GM18498 (cell line): ENCODE results near the gene PGRMC2.

ENCODE experiments used
- ATAC-seq: cut with Tn5 transposase; IDR thresholded peaks from one replicate; pipeline ENCODE4 v1.9.1; 2021; ENCODE audit warnings: mild to moderate bottlenecking, moderate library complexity; ENCODE audit not compliant: unreplicated experiment

The PGRMC2 gene

DNA sequence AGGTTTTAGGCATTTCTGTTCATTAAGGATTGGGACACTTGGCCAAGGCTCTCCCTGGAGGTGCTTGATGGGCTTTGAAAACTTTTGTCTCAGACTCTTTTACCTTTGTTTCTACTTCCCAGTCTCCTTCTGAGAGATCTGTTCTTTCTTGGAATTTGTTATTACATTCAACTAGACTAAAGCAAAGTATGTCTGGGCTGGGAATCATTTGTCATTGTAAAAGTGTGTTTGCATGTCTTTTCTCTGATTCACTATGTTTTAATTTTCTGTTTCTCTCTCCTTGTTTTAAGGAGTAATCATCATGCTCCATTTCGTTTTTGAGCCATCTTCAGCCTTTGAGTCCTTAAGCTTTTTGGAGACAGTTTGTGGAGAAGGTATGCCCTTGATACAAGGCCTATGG, 12.2 kb upstream of the PGRMC2 start:
- ATAC-seq = no peak

DNA sequence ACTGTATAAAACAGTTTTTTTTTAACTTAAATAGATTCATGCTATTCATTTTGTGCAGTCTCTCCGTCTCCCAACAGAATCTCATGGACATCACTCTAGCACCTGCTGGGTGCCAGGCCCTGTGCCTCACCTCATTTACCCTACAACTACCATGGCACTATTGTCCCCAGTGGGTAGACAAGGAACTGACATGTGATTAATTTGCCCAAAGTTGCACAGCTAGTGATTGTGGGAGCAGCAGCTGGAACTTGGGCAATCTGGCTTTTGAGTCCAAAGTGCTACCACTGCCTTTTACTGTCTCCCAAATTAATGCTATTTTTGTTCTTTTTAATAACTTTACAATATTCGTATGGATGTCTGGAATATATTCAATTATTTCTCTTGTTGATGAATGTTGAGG, 11.2 kb upstream of the PGRMC2 start:
- ATAC-seq = no peak

DNA sequence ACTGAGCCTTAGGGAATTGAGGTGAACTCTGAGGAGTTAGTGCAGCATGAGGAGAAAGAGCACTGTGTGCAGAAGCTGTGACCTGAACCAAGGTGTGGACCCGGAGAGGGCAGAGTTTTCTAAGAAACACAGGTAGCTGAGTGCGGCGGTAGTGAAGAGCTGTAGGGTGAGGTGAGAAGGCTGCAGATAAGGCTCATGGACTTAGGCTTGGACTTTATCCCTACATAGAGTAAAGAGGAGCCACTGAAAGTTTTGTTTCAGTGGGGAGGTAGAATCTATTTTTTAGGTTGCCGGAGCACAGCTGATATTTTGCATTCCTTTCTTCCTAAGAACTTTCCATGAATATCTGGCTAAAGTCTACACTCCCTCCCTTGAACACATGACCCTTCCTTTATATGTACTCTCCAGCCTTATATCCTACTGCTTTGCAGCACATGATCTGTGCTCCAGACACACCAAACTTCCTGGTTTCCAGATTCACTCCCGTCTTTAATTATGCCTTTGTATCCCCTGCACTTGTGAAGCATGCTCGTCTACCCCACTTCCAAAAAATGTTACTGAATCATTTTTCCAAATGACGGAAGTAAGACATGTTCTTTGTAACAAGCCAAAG, 10.6 kb upstream of the PGRMC2 start:
- ATAC-seq = no peak

DNA sequence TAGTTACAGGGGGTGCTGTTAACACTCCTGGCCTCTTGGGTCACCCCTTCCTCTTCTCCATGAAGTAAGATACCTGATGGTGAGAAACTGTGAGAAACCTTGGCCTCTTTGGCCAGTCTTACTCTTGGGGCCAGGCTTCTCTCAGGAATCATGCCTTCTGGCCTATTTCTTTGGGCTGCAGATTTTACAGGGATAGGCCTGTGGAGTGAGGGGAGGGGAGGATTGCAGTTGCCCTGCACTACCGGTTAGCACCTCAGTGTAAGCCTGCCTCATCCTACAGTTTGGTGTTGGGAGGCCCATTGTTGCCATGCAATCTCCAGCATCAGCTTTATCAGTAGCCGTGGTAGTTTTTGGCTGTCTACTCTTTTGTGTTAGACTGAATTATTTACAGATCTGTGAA, 7.6 kb upstream of the PGRMC2 start:
- ATAC-seq = no peak

DNA sequence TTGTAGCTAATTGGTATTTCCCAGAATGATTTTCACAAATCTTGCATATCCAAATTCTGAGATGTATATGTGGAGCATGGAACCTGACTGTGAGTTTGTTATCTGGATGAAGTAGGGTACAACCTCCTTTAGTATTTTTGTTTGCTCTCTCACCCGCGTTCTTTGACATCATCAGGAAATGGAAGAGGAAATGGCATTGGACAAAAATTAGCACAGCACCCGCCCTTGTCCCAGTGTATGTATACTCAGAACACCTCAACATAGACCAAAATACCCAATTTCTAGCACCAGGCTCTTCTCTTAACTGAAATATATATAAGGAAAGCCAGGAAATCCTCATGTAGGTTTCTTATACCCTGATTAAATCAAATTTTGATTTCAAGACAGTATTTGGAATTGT, 6.9 kb upstream of the PGRMC2 start:
- no peak for ATAC-seq

DNA sequence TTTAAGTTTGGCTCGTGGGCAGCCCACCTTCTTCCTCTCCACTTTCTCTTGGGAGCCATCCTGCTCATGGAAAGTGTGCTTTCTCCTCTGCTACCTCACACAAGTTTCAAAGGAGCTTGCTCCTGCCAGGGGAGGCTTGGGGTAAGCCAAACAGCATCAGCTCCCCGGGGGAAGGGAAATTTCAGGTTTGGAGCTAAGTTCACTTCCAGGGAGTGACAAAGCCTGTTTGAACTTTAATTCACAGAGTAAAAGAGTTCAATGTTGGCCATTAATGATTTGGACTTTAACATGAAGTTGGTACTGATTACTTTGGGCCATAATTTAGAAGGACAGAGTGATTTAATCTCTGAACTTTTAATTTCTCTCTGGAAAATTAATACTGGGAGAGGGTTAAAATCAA, 4.7 kb upstream of the PGRMC2 start:
- no peak for ATAC-seq

DNA sequence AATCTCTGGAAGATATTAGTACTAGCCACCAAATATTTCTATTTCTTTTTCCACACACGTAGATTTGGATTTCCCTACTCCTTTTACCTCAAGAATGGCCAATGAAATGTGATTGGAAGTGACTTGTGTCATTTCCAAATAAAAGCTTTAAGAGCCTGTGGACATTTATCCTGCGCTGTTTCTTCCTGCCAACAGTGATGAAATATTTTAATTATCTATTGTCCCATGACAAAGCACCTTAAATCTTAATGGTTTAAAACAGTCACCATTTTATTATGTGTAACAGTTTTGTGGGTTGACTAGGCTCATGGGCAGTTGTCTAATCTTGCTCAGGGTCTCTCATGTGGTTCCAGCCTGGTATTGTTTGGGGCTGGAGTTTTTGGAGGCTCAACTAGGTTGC, 3.5 kb upstream of the PGRMC2 start:
- ATAC-seq = no peak

DNA sequence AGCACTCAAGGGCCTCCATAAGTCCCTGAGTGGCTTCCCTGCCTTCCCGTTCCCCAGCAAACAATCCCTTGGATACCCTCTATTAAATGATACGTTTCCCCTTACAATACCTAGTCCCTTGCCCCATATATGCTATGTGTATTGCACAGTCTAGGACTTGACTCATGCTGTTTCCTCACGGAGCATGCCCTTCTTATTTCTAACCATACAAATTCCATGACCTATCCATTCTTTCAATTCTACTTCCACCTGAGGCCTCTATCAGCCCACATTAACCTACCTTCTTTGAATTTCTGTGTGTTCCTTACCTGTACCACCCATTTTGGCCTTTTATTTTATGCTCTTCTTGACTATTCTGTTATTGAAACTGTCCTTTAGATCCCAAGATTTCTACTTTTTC, 2.9 kb upstream of the PGRMC2 start:
- ATAC-seq = no peak

DNA sequence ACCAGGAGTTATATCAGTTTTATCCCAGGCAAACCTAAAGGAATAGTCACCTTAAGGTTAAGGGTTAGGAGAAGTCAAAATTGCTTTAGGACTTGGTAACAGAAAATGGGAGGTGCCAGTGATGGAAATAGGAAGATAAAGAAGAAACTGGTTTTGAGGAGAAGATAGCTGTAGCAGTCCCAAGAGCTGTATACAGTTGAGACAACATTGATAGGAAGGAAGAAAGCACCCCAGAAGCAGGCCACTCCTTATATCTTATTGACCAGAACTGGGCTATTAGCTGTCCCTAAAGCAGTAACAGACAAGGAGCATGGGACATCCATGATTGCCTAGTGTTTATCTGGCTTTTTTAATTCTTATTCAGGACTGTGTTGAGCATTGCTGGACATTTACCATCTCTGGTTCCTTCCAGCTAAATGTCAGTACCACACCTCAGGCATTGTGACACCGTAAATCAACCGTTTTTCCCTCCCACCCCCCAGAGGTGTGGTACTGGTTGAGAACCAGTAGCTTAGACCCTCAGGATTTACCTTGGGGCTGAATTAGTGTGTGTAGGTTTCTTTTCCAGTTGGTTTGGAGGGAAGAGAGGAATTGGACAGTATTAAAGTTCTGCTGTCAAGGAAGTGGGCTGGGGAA, 2.0 kb upstream of the PGRMC2 start:
- no peak for ATAC-seq

DNA sequence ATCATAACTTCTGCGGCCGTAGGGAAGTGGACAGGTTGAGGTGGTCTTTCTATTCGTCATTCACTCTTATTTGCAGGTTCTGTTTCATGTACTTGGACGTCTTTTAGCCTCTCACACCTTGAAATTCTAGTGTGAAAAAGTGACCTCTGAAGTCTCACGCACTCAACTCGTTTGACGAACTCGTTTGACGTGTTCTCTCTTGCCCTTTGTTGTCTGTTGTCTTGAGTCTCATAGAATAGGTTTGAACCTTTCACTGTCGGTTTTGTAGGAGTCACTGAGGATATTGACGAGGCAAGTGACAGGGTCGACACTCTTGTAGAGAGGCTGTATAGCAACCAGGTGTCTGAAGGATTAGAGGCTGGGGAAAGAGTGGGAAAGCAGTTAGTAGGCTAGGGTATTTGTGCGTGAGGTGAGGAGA, 1.1 kb upstream of the PGRMC2 start:
- ATAC-seq = no peak

DNA sequence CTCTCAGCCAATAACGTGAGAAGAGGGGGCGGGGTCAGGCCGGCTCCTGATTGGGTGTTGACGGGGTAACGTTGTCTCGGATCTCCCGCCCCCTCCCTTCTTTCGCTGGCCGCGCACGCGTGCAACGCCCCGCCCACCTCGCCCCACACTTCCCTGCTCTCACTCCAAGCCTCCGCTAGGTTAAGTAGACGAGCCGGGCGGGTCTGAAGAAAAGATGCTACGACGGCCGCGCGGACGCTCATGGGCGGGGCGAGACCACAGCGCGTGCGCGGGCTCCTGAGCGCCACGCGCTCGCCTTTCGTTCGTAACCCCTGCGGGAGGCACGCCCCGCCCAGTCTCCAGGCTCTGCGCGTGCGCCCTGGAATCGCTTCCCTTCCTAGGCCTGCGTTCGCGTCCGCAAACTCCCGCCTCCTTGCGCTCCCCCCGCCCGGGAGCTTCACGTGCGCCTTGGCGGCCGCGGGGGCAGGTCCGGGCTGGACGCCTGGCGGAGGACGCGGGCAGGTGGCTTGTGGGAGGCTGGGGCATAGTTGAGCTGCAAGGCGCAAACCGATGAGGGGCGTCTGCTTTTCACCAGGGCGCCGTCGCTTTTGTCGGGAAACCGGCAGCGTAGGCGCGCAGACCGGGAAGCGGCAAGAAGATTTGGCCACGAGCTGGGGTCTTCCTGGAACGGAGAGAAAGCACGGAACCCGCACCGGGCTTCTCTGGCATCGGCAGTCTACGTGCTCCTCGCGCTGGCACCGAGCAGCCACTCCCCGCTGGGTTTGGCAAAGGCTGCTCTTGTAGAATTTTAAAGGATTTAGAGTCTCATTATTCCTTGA, 467 bp upstream of the PGRMC2 start:
- ATAC-seq = peak; percentile 82

DNA sequence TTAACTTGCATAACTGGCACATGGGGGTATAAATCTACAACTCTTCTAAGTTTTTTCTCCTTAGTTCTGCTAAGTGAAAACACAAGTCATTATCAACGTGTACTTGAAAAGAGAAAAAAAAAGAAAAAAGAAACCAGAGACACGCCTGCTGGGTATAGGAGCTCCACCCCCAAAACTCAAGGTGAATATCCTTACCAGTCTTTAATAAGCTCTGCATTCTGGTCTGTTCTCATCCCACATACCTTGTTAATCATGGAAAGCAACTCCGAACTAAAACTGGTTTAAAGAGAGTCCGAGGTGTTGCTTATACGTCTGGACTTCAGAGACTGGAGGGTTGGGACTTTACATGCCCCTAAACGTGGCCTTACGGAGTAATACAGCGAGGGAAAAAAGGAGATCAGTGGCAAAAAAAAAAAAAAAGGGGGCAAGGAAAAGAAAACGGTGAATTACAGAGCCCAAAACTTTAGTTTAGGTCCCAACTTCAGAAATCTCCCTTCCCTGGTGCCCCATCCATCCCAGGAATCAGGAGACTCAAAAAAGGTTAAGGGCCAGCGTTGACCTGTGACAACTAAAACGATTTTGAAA, 1.0 kb downstream of the PGRMC2 start:
- ATAC-seq = peak; percentile 26

DNA sequence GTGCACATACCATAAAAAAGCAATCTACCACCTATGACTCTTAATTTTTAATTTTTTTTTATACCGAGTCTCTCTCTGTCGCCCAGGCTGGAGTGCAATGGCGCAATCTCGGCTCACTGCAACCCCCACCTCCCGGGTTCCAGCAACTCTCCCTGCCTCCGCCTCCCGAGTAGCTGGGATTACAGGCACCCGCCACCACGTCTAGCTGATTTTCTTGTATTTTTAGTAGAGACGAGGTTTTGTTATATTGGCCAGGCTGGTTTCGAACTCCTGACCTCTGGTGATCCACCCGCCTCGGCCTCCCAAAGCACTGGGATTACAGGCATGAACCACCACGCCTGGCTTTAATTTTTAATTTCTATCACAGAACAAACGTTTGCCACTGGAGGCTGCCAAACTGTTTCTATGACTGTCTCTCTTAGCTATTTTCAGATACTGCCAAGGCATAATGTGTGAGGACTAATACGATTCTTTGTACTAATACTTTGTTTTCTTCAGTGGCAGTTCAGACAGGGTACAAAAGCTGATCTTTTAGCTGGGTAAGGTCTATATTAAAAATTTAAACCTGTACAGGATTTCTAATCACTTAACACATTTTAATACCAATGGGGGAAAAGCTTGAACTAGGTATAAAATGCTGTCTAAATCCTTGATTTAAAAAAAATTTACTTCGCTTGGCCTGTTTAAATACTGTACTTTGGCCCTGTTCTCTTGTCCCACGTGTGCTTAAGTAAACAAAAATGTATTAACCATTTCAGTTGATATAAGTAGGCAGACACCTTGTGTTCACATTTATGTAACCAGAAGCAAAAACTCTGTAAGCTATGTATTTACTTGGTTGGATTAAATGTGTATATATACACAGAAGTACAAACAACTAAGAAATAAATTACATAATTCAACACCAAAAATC, 2.3 kb downstream of the PGRMC2 start:
- ATAC-seq = no peak

DNA sequence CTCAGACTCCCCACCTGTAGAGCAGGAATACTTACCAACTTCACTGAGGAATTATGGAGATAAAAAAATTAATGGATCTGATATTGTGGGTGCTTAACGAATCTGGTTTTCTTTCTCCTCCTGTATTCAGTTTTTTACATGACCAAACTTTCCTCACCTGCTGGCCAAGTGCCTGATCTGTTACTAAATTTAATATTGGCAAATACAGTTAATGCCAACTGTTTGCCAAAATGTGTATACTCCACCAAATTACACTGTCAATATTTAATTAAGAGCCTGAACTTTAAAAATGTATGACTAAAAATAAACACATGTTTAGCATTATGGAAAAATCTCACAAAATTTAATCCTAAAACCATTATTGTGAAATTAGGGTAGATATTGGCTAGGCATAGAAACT, 3.3 kb downstream of the PGRMC2 start:
- no peak for ATAC-seq

DNA sequence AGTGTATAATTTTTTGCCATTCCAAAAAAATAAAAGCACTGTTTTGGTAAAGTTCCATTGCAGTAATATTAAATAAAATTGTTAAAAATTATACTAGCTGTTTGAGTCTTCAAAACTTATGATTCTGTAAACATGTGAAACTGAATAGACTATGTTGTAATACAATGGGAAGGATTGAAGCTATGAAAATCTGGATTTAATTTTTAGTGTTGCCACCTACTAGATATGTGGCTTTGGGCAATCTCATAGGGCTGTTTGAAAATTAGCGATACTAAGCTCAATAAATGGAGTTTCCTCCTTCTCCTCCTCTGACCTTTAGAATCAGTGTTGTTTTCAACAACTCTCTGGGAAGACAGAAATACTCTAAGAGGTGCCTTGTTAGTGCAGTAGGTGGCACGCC, 4.5 kb downstream of the PGRMC2 start:
- no peak for ATAC-seq

DNA sequence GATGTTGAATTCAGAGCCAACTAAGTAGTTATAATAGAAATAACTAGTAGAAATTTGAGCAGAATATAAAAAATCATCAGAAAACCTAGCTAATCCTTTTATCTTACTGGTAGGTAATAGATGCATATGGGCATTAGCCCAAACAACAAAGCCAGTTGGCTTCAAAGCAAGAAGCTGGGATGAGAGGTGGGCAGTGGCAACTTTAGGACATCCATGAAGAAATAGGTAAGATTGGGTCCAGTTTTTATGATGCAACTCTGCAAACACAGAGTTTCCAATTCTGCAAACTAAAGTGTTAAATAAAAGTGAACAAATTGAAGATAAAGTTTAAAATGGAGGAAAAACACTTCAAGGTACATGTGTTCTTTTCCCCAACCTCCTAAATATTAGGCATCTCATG, 5.1 kb downstream of the PGRMC2 start:
- no peak for ATAC-seq

DNA sequence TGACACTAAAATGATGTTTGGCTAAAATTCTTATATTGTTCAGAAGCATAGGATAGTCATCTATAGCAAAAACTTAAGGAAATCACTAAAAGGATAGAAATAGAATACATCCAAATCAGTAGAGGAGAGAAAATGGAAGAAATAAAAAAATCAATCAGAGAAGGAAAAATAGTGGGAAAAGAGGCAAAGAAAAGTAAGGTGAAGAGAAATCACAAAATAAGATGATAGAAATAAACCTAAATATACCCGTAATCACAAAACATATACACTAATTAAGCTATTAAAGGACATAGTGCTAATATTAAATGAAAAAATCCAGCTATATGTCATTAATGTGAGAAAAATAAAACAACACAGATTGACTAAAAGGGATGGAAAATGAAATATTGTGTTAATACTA, 6.3 kb downstream of the PGRMC2 start:
- ATAC-seq = no peak

DNA sequence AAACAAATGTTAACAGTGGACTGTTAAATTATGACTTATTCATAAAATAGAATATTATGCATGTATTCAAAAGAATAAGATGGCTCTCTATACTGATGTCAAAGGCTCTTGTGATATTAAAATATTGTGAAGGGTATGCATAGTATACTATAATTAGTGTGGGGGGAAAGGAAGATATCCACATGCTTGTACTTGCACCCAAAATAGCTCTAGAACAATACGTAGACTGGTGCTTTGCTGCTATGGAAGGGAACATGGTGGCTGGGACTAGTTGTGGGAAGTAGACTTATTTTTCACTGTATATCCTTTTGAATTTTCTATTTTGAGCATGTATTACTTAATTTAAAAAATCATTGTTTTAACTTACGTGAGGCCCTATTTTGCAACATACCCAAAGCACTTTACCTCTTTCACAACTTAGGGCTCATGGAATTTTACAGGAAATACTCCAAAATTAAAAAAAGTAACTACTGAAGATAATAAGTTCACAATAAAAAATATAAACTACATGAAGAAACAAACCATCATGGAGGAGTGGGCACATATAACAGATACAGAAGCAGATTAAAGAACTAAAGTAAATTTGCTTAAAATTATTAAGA, 7.9 kb downstream of the PGRMC2 start:
- no peak for ATAC-seq

DNA sequence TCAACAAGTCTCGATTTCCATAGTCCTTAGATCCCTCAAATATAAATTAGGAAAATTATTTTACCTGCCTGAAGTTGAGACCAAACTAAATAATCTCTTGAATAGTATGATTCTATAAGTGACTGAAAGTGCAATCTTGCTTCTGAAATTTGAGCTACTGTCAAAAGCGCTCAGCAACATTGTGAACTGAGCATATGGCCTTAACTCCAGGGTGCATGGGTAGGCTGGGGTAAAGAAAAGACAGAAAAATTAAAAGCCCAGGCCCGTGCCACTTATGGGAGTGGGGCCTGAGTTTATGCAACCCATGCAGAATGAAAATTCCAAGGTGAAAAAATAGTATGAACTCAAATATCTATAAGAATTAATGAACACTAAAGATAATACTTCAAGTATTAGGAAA, 9.8 kb downstream of the PGRMC2 start:
- ATAC-seq = no peak

DNA sequence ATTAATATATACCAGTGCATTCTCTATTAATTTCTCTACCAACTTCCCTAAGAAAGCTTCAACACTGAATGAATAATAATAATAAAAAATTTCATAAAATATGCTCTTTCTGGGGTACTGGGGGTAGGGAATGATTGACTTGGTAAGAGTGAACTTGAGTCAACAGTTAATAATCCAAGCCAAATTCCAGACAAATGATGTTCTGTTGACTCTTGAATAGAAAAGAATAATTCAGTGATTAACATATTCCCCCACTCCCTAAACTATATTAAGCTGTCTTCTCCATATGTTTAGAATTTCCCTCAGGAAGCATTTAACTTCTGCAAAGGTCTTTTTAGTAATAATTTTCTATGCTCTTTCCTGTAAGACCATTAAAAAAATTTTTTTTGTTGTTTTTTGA, 12.3 kb downstream of the PGRMC2 start:
- no peak for ATAC-seq

DNA sequence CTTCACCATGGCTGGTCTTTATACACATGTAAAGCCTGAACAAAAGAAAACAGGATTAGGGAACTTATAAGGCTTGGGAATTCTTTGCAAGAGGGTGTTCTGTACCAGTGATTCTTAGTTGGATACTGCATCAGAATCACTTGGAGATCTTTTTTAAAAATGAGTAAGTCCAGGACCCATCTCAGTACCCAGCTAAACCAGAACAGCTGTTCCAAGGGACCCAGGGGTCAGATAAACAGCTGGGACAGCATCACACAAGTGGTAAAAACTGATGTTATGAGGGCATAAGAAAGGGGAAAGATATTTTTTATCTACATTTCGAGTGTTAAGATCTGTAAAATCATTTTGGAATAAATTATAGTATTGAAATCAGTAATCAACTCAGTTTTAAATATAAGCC, 16.1 kb downstream of the PGRMC2 start:
- ATAC-seq = no peak
